Urinary bladder (tissue), 4 donors: ENCODE measurements around the gene ERC2. TPM values are rescaled to one million over a fixed set of nuclear protein-coding genes. Genes with fewer than 3 reads are reported as not detected.

Source experiments
- DNase-seq: peaks from one replicate; pipeline ENCODE4 v3.0.0-alpha.2; 2015; ENCODE audit errors: extremely low spot score
- H3K27ac ChIP-seq: one replicate; pipeline ENCODE4 v1.5.1; 2013; ENCODE audit warnings: low read depth, mild to moderate bottlenecking, moderate library complexity
- H3K36me3 ChIP-seq: one replicate; pipeline ENCODE4 v1.6.1; 2013; ENCODE audit warnings: mild to moderate bottlenecking, moderate library complexity; ENCODE audit not compliant: insufficient read depth
- H3K4me1 ChIP-seq: one replicate; pipeline ENCODE4 v1.6.1; 2013; ENCODE audit warnings: mild to moderate bottlenecking, moderate library complexity; ENCODE audit not compliant: insufficient read depth
- H3K4me3 ChIP-seq: one replicate; pipeline ENCODE4 v1.5.1; 2013; ENCODE audit warnings: low read depth, low read length
- WGBS: extraction: QIAGEN DNeasy Blood & Tissue Kit; methylation state at CpG from one replicate; pipeline ENCODE4 v1.1.7; 2013; 5-methylcytosine and 5-hydroxymethylcytosine counted together
- polyA plus RNA-seq: library from polyadenylated mRNA; stranded (reverse); fragments of 200-250 nt; gene quantifications from one replicate; pipeline ENCODE4 v1.2.3, GENCODE V29; 2013
- total RNA-seq: library from RNA; depleted of rRNA; stranded (reverse); fragments of >200 nt; gene quantifications from one replicate; pipeline ENCODE4 v1.2.3, GENCODE V29; 2014
- donor health status: healthy with polysubstance abuse.
- donor health status: healthy.

ERC2 gene
- total and polyA plus RNA-seq, 2 donors = 0.49 to 3.0 TPM

DNA sequence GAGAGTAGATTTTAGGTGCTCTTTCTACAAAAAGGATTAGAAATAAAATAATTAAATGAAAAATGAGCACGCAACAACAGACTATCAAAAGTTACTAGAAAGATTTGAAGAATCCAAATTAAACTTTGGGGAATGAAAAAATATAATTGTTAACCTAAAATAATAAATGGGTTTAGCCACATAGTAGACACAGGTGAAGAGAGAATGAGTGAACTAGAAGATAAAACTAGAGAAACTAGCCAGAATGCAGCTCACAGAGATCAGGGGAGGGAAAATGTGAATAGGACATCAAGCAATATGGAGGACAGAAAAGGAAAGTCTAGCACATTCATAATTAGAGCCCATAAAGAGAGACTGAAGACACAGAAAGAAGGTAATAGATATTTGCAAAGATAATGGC is 670.5 kb downstream of the ERC2 start:
- Histone ChIP-seq H3K4me1 (no peaks in the 10 kb centered on the region), H3K27ac (no peak overlapping the region), H3K4me3 (no peak overlapping the region), H3K36me3 (no peaks in the 10 kb centered on the region)
- 100% methylated on average over 1 of the region's 1 CpG for WGBS
- no peak for DNase-seq

DNA sequence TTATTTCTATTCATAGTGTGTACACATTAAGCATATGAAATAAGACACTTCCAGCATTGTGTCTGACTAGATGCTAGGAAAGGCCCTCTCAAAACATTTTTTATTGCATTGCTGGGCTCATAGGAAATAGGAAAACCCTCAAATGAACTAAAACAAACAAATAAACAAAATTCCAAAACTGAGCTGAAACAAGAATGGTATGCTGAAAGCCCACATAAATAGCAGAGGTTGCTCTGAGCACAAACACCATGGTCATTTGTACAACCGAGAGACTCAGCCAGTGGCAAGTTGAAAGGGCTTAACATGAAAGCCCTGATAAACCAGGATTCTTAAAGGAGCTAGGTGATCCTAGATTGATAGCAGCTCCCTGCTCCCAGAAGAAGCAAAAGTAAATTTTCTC is 671.2 kb downstream of the ERC2 start:
- no peaks in the 10 kb centered on the region for H3K36me3 ChIP-seq
- DNase-seq = no peak
- H3K4me3 ChIP-seq = no peak overlapping the region
- no peak overlapping the region for H3K27ac ChIP-seq
- no peaks in the 10 kb centered on the region for H3K4me1 ChIP-seq
- 73% methylated on average over 1 of the region's 1 CpG for WGBS

DNA sequence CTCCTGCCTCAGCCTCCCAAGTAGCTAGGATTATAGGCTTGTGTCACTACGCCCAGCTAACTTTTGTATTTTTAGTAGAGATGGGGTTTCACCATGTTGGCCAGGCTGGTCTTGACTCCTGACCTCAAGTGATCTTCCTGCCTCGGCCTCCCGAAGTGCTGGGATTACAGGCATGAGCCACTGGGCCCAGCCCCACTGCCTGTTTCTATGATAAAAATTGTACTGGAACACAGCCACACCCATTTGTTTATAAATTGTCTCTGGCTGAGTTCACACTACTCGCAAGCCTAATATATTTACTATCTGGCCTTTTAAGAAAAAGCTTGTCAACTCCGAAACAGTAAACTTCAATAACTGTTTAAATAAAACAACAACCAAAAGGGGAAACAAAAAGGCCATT is 671.7 kb downstream of the ERC2 start:
- H3K4me3 ChIP-seq = no peak overlapping the region
- no peak for DNase-seq
- WGBS = 43% methylated on average over 5 of the region's 5 CpGs
- no peaks in the 10 kb centered on the region for H3K36me3 ChIP-seq
- H3K4me1 ChIP-seq = no peaks in the 10 kb centered on the region
- no peak overlapping the region for H3K27ac ChIP-seq

DNA sequence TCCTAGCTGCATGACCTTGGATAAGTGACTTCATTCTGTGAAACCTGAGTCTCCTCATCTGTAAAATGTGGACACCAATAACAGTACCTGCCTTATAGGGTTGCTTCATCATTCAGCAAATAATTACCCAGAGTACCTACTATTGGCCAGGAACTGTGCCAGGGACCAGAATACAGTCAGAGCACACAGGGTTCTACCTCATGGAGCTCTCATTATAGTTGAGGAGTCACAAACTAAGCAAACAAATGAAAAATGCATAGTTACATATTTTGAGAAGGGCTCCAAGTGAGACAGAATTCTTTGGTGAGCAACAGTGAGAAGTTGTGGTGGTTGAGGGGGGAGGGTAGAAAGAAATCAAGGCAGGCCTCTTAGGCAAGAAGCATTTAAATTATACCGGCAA is 672.5 kb downstream of the ERC2 start:
- H3K27ac ChIP-seq = no peak overlapping the region
- no peak overlapping the region for H3K4me3 ChIP-seq
- WGBS = 87% methylated on average over 1 of the region's 1 CpG
- DNase-seq = no peak
- H3K4me1 ChIP-seq = peaks cover under 1% of the 10 kb centered on the region
- H3K36me3 ChIP-seq = no peaks in the 10 kb centered on the region

DNA sequence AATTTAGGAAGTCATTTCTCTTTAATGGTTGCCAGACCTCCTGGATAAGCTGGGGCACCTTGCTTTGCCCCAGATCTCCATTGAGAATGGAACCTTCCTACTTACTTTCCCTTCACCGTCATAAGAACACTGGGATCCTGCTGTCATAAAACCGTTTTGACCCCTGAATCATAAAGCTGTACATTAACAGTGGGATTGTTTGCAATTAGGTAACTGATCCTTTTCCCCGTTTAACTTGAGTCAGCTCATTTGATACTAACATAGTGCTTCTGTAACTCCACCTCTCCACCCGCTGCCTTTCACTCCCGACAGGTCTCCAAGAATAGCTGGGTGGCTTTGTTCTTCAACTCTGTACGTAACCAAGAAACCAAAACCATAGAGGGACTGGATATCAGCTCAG is 673.0 kb downstream of the ERC2 start:
- WGBS = 89% methylated on average over 6 of the region's 6 CpGs
- Histone ChIP-seq H3K4me1 (peaks cover 1% of the 10 kb centered on the region), H3K27ac (no peak overlapping the region), H3K36me3 (no peaks in the 10 kb centered on the region), H3K4me3 (no peak overlapping the region)
- no peak for DNase-seq

DNA sequence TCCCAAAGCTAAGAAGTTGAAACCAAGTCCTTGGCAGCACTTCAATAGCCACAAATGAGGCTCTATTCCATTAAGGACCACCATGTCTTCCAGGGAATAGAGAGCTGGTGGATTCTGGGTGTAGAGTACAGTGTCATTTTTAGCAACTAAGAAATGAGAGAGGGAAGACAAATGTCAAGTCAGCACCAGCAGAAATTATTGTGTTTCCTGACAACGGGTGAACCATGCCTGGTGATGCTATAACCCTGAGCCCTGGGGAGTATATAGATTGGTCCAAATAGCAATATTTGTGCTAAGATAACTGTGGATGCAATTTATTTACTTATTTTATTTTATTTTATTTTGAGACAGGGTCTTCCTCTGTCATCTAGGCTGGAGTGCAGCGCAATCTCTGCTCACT is 675.5 kb downstream of the ERC2 start:
- DNase-seq = no peak
- Histone ChIP-seq H3K4me3 (no peak overlapping the region), H3K4me1 (peaks cover 1% of the 10 kb centered on the region), H3K36me3 (no peaks in the 10 kb centered on the region), H3K27ac (no peak overlapping the region)
- WGBS = 91% methylated on average over 2 of the region's 2 CpGs

DNA sequence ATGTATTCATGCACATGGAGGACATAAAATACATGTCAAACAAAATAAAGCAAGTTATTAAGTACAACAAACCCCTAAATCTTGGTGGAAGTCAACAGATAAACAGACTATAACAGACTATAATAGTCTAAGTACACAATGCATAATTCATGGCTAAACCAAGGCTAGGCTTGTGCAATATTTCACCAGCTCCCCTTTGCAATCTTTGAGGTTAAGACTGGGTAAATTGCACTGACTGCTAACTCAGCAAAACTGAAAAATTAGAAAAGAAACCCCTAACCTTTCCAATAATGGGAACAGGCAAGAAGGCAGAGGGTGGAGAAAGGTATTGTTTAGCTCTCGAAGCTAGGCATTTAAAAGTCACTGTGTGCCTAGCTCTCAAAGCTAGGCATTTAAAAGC is 676.3 kb downstream of the ERC2 start:
- no peaks in the 10 kb centered on the region for H3K36me3 ChIP-seq
- no peak overlapping the region for H3K4me3 ChIP-seq
- no peak for DNase-seq
- no peak overlapping the region for H3K27ac ChIP-seq
- peaks cover 1% of the 10 kb centered on the region for H3K4me1 ChIP-seq
- 91% methylated on average over 1 of the region's 1 CpG for WGBS

DNA sequence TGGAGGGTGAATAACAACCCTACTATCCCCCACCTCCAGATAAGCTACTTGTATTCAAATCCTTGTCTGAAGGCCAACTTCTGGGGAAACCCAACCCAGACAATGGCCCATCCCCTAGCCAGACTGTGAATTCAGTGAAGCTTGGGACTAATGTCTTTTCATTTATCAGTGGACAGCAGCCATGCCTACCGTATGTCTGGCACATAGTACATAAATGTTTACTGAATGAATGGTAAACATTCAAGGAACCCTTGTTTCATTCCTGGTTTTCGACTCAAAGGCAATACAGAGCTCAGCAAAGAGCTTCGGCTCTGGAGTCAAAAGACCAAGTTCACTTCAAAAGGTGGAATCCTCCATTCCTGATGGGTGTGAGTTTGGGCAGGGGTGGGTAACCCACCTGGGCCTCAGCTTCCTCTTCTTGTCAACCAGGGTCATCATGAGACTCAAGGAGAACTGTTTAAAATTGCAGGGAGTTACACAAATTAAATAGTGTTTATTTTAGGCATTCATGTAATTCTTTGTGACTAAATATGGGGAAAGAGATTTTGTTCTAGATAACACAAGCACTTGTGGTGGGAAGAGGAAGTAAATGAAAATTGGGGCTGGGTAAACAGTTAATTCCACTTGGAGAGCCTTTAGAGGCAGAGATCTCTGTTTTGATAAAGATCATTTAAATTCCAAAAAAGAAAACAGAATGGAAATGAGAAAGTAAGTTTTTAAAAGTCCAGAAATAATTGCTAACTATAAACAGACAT is 677.5 kb downstream of the ERC2 start:
- WGBS = 76% methylated on average over 3 of the region's 3 CpGs
- Histone ChIP-seq H3K4me1 (peaks cover 1% of the 10 kb centered on the region), H3K27ac (no peak overlapping the region), H3K36me3 (no peaks in the 10 kb centered on the region), H3K4me3 (no peak overlapping the region)
- no peak for DNase-seq

DNA sequence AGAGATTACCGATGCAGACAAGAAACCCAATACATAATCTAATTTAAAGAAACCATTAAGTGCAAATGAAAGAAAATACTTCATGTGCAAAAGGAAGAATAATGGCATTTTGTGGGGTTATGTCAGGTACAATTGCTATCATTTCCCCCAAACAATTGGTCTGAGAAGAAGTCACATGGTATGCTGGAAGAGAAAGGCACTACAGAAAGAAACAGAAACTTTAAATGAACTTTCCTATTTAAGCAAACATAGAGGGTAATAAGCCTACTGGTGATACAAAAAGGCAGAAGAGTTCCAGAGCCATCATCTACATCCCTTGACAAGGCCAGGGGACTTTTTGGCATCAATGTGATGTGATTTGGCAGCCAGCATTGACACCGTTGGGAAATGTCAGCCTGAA is 678.8 kb downstream of the ERC2 start:
- Histone ChIP-seq H3K27ac (no peak overlapping the region), H3K4me3 (no peak overlapping the region), H3K4me1 (peaks cover 1% of the 10 kb centered on the region), H3K36me3 (no peaks in the 10 kb centered on the region)
- no peak for DNase-seq
- WGBS = 86% methylated on average over 2 of the region's 2 CpGs

DNA sequence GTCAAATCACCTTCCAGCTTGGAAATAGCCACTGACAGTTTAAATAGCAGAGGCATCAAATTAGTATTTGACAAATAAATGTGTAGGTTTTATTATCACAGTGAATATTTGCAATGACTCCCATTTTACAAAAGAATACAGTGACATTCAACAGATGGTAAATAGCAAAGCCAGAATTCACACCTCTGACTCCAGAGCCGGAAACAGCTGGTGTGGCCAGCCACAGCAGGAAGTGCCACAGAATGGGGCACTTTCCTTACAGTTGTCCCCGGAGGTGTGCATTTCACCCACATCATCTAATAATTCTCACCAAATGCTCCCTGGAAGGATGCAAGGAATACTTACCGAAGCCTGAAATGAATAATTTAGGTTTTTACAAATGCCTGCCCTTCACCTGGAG is 685.5 kb downstream of the ERC2 start:
- Histone ChIP-seq H3K27ac (no peak overlapping the region), H3K4me1 (no peaks in the 10 kb centered on the region), H3K36me3 (no peaks in the 10 kb centered on the region), H3K4me3 (no peak overlapping the region)
- DNase-seq = no peak
- 73% methylated on average over 3 of the region's 3 CpGs for WGBS

DNA sequence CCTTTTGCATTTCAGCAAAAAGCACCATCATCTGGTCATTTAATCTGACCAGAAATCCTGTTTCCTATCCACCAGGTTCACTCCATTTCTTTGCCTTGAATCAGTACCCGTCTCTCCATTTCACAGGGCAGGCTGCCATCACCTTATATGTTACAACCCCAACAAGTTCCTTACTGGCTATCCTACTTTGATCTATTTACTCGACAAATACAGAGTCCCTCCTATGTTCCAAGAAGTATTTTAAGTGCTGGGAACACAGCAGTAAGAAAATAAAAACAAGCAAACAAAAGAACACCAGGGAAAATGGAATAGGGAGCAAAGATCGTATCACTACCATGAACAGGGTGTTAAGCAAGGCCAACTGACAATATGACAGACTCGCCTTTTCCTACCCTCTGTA is 685.9 kb downstream of the ERC2 start:
- H3K4me1 ChIP-seq = no peaks in the 10 kb centered on the region
- H3K27ac ChIP-seq = no peak overlapping the region
- no peak for DNase-seq
- H3K4me3 ChIP-seq = no peak overlapping the region
- 73% methylated on average over 4 of the region's 4 CpGs for WGBS
- H3K36me3 ChIP-seq = no peaks in the 10 kb centered on the region

DNA sequence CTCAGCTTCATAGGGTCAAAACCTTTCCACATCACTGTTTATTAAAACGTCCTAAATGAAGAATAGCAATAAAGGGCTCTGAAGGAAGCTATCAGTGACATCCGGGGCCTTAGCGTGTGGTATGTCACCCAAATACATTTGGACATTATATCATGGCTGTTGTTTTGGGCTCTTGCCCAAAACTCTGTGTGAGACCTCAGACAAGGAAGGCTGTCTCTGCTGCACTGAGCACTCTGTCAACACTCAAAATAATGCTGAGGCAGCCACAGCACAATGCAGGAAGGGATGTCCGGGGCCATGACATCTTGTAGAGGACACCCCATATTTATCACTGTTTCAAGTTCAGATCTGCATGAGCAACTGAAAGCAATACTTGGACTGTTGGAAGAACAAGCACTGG is 687.4 kb downstream of the ERC2 start:
- no peaks in the 10 kb centered on the region for H3K36me3 ChIP-seq
- no peaks in the 10 kb centered on the region for H3K4me1 ChIP-seq
- DNase-seq = no peak
- H3K4me3 ChIP-seq = no peak overlapping the region
- 72% methylated on average over 4 of the region's 4 CpGs for WGBS
- no peak overlapping the region for H3K27ac ChIP-seq

DNA sequence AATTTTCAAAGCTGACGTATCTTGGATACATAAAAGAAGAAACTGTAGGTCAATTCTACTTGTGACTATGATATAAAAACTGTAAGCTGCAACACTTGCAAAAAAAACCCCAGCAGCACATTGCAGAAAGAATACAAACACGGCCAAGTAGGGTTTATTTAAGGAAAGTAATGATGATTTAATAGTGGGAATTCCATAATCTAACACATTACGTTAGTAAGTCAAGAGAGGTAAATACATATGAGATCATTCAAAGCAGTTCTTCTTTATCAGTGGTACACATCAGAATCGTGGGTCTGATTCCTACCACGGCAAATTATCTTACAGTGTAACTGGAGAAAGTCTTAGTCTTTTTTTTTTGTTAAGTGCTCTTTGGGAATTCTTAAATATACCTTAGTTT is 688.7 kb downstream of the ERC2 start:
- H3K4me3 ChIP-seq = no peak overlapping the region
- H3K36me3 ChIP-seq = no peaks in the 10 kb centered on the region
- DNase-seq = no peak
- no peak overlapping the region for H3K27ac ChIP-seq
- no peaks in the 10 kb centered on the region for H3K4me1 ChIP-seq
- 62% methylated on average over 5 of the region's 5 CpGs for WGBS

DNA sequence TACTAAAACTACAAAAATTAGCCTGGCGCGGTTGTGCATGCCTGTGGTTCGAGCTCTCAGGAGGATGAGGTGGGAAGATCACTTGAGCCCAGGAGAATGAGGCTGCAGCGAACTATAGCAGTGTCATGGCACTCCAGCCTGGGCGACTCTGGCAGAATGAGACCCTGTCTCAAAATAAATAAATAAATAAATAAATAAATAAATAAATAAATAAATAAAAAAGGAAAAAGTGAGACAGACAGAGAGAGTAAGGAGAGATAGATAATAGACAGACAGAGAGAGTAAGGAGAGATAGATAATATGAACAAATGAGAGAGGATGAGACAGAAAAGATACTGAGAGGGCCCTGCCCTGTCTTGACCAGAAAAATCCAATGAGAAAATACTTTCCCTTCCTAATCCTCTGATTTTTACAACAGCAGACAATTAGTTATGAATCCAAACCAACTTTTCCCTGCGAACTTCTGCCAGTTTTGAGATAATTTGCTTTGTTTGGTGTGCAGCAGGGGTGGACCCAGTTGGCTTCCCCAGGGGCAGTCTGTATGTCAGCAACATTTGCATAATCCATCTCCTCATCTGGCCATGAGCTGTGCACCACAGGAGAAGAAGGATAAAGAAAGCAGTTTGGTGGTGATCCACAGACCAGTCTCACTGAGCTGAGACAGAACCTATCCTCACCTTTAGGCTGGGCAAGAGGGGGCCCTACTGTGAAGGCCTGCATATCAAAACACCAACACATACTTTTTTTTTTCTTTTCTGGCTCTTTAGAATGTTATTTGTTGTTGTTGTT is 692.7 kb downstream of the ERC2 start:
- Histone ChIP-seq H3K4me3 (no peak overlapping the region), H3K4me1 (no peaks in the 10 kb centered on the region), H3K36me3 (no peaks in the 10 kb centered on the region), H3K27ac (no peak overlapping the region)
- 92% methylated on average over 6 of the region's 6 CpGs for WGBS
- DNase-seq = no peak
